ENCODE results near the gene MSLN. TPM values are rescaled to one million over a fixed set of nuclear protein-coding genes. Genes with fewer than 3 reads are reported as not detected.

The MSLN gene
- total RNA-seq, 4 donors from 2014 or later: 0.79 to 5.4 (median 2.3) TPM

GRCh38 chr16:714079-714478 is 46.5 kb upstream of the MSLN start:
- DNase-seq: no peak
- H3K4me1 ChIP-seq: peaks cover 23 to 70% (median 26%) of the 10 kb centered on the region in 3 donors
- H3K27ac ChIP-seq: no peak overlapping the region
- H3K4me3 ChIP-seq: peak overlapping the region in 2 of 4 donors; percentile 70 to 87
- H3K27me3 ChIP-seq: peaks cover 6 to 74% (median 21%) of the 10 kb centered on the region in 4 donors
- intact Hi-C loops (cut with DNase I): loop anchor here (5.0 kb wide), 1 partner anchor 73 kb away; the partner anchor contains the start of genes CHTF18 and RPUSD1
- WGBS, 2 donors: 43 to 83% methylated on average over 1 to 9 of the region's 11 CpGs
- TF ChIP-seq POLR2A (IDR thresholded peaks at IDR 0.05): no peak
- TF ChIP-seq CTCF (IDR thresholded peaks at IDR 0.05): no peak
- no peaks in the 10 kb centered on the region for H3K9me3 ChIP-seq
- no peaks in the 10 kb centered on the region for H3K36me3 ChIP-seq

- H3K27ac ChIP-seq: peak within 1 kb of the TSS in 2 of 4 donors; percentile 36 to 61
These were observed 45.7 kb upstream of the MSLN start, which contains the start of gene METRN for GRCh38 chr16:714558-715476. Gene METRN, plus strand, starts transcription at chr16:715118. Its CDS starts 172 bp downstream, at chr16:715290.

GRCh38 chr16:715477-716199 is 44.9 kb upstream of the MSLN start:
- H3K27ac ChIP-seq: peak overlapping the region in 2 of 4 donors; percentile 36 to 61
- H3K4me1 ChIP-seq: peaks cover 31 to 77% (median 32%) of the 10 kb centered on the region in 3 donors
- no peaks in the 10 kb centered on the region for H3K9me3 ChIP-seq
- intact Hi-C loops (cut with DNase I): no loop called here
- peaks cover 6 to 59% (median 11%) of the 10 kb centered on the region in 4 donors for H3K27me3 ChIP-seq
- H3K36me3 ChIP-seq: no peaks in the 10 kb centered on the region
- peak overlapping the region; percentile 52 to 87 (median 62) for H3K4me3 ChIP-seq
- 0% methylated on average over 2 of the region's 74 CpGs; no CpG with 5 or more reads in 1 of the 2 donors for WGBS, 2 donors
- TF ChIP-seq POLR2A (IDR thresholded peaks at IDR 0.05) (no peak), CTCF (IDR thresholded peaks at IDR 0.05) (no peak)
- no peak for DNase-seq

More at GRCh38 chr16:714558-715476, 45.7 kb upstream of the MSLN start, which contains the start of gene METRN:
- Histone ChIP-seq H3K4me1 (peaks cover 23 to 74% (median 25%) of the 10 kb centered on the region in 3 donors), H3K4me3 (peak within 1 kb of the TSS; percentile 52 to 87 (median 62)), H3K9me3 (no peaks in the 10 kb centered on the region), H3K36me3 (no peaks in the 10 kb centered on the region), H3K27me3 (peaks cover 6 to 67% (median 18%) of the 10 kb centered on the region in 4 donors)
- WGBS, 2 donors: no CpG with 5 or more reads among the region's 108 CpGs
- no peak for DNase-seq
- TF ChIP-seq POLR2A (IDR thresholded peaks at IDR 0.05) (peak in 1 of 4 donors; percentile 7), CTCF (IDR thresholded peaks at IDR 0.05) (no peak)
- intact Hi-C loops (cut with DNase I): loop anchor here (5.0 kb wide), 1 partner anchor 72 kb away; the partner anchor contains the start of genes CHTF18 and RPUSD1

- TF ChIP-seq POLR2A (IDR thresholded peaks at IDR 0.05): no peak
- TF ChIP-seq CTCF (IDR thresholded peaks at IDR 0.05): no peak
- no peaks in the 10 kb centered on the region for H3K36me3 ChIP-seq
- H3K4me1 ChIP-seq: peaks cover 32 to 75% (median 32%) of the 10 kb centered on the region in 3 donors
- intact Hi-C loops (cut with DNase I): no loop called here
- no peaks in the 10 kb centered on the region for H3K9me3 ChIP-seq
- peak overlapping the region in 3 of 4 donors; percentile 52 to 87 (median 70) for H3K4me3 ChIP-seq
- H3K27me3 ChIP-seq: peaks cover 3 to 53% (median 7%) of the 10 kb centered on the region in 4 donors
- DNase-seq: no peak
- WGBS, 2 donors: 26% methylated on average over 10 of the region's 12 CpGs; no CpG with 5 or more reads in 1 of the 2 donors
- H3K27ac ChIP-seq: peak overlapping the region in 1 of 4 donors; percentile 61
These were observed 44.4 kb upstream of the MSLN start for GRCh38 chr16:716200-716568.

Data from esophagus squamous epithelium (tissue), 5 donors.